HG03175 (cell line): Measurements from ENCODE around the gene PLTP.
A peak's percentile ranks its signal among the peaks of the same experiment; 100 is the strongest.

Experiments
- ATAC-seq: cut with Tn5 transposase; IDR thresholded peaks from one replicate; pipeline ENCODE4 v1.9.1; 2021; ENCODE audit warnings: mild to moderate bottlenecking, moderate library complexity; ENCODE audit not compliant: unreplicated experiment

PLTP gene

DNA sequence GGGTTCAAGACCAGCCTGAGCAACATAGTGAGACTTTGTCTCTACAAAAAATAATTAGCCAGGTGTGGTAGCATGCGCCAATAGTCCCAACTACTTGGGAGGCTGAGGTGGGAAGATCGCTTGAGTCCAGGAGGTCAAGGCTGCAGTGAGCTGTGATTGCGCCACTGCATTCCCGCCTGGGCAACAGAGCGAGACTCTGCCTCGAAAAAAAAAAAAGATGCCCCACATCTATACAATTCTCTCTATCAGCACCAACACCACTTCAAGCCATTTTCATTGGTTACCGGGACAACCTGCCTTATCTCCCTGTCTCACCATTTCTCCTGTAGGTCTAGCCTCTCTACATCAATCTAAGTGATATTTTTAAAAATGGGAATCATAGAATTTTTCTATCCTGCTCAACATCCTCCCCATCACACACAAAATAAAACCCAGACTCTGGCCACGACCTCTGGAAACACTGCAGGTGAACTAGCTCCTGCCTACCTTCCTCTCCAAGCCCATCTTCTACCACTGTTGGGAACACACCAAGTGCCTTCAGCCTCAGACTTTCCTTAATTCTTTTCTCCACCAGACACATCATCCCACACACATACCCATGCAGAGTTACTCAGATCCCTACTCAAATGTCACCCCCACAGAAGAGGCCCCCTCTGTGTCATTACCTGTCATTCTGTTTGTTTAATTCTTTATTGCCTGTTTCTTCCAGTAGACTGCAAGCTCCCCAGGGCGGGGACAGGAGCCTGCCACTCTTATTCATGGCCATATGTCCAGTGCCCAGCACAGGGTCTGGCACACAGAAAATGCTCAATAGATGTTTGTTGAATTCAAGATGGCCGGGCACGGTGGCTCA lies 9.6 kb upstream of the PLTP start:
- ATAC-seq, result no peak

DNA sequence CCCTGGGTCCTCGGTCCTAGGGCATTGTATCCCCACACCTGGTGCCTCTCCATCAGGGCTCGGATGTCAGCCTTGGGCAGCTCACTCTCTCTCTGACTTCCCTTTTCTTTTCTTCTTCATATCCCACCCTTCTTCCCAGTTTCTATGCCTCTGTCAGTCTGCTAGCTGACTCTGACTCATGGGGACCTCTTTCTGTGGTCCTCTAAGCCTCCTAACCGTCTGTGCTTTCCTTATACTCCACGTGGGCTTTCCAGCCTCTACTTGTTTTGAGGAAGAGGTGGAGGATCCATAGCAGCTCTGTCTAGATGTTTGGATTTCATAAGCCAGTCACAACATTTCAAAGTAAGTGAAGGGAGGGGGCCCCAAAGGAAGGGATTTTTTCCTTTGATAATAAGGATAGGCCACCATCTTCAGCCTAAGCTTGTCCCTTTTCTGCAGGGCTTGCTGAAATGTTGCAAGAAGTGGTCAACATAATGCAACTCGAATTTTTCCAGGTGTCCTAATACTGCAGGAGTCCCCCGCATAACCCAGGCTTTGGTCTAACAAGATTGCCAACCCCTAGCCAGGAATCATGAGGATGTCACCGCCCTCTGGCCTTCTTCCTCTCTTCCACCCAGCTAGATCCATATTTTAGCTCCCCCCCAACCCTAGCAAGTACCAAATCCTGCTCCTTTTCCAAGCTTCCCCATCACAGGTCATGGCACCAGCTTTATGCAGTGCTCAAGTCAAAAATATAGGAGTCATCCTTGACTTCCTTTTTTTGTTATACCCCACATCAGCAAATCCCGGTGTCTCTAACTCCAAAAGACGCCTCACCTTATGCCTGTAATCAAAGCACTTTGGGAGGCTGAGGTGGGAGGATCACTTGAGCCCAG lies 8.7 kb upstream of the PLTP start:
- ATAC-seq, result no peak

DNA sequence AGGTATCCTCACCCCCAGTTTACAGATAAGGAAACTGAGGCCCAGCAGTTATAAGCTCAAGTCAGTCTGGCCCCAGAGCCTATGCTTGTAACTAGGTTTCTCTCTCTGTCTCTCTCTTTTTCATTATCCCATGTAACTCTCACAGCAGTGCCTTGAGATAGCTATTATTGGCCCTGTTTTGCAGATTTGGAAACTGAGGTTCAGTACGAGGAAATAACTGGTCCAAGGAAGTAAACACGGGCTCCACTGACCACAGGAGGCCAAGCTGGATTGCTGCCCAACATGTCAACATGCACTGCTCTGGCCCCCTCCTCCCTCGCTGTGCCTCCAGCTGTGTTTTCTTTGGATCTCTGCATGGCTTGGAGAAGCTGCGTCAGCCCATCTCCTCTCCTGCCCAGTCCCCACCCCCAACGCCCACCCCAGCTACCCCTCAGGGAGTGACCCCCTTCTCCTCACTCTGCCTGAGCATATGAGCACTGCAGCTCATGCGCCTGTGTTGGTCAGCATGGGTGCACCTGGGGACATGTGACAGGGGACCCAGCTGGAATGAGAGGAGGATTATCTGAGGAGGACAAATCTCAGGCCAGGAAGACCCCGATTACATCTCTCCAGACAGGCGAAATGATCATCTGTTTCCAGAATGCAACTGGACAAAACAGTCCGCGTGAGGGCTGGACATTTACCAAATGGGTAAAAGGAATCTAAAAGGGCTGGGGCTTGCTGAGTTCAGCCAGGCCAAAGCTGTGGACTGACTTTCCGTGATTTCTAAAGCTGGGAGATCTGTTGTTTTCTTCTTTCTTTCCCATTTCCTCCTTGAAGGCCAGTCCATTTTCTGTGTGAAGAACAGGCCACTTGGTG lies 7.8 kb upstream of the PLTP start:
- no peak for ATAC-seq

DNA sequence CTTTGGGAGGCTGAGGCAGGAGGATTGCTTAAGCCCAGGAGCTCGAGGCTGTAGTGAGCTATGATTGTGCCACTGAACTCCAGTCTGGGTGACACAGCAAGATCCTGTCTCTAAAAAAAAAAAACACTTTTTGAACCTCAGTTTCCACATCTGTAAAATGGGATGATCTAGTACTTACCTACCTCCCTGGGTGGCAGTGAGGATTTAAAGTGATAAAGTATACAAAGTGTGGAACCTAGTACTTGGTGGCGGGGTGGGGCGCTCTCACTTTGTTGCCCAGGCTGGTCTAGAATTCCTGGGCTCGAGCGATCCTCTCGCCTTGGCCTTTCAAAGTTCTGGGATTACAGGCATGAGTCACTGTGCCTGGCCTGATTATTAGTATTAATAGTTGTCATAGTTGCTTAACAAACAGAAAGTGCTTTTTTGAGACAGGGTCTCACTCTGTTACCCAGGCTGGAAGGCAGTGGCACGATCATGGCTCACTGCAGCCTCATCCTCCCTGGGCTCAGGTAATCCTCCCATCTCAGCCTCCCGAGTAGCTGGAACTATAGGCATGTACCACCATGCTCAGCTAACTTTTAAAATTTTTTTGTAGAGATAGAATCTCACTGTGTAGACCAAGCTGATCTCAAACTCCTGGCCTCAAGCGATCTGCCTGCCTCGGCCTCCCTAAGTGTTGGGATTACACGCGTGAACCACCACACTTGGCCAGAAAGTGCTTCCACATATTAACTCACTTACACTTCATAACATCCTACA lies 7.0 kb upstream of the PLTP start:
- no peak for ATAC-seq

DNA sequence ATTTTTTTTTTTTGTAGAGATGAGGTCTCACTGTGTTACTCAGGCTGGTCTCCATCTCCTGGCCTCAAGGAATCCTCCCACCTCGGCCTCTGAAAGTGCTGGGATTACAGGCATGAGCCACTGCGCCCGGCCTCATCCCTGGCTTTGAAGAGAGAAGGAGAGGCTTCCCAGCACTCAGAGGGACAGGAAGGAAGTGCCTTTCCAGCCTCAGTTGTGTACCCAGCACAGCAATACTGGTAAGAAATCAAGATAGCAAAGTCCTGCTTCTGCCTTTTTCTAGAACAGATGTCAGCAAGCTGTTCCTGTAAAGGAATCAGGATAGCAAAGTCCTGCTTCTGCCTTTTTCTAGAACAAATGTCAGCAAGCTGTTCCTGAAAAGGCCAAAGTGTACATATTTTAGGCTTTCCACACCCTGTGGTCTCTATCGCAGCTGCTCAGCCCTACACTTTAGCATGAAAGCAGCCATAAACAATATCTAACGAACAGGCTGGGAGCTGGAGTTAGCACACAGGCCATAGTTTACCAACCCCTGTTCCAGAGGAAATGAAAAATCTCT lies 6.3 kb upstream of the PLTP start:
- ATAC-seq, result no peak

DNA sequence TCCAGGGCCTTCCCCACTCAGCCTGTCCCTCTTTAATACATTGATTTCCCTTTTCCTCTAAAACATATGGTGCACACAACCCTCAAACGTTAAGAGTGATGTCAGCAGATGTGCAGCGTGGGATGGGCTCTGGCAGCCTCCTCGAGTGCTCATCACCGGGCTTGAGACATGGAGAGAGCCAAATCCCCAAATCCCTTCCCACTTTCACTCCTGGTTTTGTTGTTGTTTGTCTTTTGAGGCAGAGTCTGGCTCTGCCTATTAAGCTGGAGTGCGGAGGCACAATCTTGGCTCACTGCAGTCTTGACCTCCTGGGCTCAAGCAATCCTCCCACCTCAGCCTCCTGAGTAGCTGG lies 5.8 kb upstream of the PLTP start:
- no peak for ATAC-seq

DNA sequence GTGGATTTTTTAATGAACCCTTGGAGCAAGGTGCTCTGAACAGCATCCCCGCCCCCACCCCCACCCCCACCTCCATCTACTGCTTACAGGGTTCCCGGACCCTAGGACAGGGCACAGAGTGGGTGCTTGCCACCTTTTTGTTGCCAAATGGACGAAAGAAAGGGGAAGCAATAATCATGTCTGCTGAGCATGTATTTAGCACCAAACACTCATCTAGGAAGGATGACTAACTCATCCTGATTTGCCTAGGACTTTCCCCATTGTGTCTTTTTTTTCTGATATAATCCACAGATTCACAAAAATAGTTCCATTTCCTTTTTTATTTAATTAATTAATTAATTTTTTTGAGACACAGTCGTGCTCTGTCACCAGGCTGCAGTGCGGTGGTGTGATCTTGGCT lies 1.2 kb upstream of the PLTP start:
- no peak for ATAC-seq

DNA sequence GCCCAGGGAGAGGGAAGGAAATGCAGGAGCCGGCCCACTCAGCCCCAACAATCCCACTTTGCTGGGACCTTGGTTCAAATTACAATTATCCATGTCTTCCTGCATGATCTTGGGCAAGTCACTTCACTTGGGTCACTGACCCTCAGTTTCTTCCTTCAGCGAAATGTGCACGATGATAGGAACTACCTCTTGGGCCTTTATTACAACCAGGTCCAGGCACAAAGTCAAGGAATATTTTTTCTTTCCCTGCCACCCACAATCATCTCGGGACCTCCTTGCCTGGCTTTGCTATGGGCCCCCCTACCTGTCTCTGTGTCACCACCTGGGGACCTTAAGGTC lies 358 bp upstream of the PLTP start:
- no peak for ATAC-seq

DNA sequence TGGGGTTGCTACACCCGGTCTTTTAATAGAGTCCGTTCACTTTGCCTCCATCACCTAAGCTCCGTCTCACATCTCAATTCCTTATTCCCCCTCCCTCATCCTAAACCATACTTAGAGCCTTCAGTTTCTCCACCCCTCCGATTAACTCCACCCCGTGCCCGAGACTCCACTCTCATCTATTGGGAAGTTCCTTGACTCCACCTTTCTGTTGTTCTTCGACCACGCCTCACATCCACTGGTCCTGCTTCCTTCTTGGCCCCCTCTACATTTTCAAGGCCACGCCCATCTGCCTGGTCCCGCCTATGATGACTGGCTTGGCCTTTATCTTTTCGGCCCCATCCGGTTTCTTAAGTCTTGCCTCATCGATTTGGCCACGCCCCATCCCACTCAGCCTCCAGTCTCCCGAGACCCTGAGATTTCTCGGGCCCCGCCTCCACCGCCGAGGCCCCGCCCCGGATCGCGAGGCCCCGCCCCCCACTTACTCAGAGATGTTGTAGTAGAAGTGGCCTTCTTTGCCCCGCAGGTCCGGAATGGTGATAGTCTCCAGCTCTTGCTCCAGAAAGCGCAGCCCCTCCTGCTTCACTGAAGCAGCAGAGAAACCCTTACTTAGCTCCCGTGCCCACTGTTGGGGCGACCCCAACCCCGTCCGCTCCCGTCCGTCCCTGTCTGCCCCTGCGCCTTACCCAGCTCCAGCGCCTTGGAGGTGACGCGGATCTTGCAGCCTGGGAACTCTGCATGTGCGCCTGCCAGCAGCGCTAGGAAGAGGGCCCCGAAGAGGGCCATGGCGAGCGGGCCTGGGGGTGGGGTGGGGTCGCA lies 1.1 kb downstream of the PLTP start:
- ATAC-seq, result peak; percentile 90

DNA sequence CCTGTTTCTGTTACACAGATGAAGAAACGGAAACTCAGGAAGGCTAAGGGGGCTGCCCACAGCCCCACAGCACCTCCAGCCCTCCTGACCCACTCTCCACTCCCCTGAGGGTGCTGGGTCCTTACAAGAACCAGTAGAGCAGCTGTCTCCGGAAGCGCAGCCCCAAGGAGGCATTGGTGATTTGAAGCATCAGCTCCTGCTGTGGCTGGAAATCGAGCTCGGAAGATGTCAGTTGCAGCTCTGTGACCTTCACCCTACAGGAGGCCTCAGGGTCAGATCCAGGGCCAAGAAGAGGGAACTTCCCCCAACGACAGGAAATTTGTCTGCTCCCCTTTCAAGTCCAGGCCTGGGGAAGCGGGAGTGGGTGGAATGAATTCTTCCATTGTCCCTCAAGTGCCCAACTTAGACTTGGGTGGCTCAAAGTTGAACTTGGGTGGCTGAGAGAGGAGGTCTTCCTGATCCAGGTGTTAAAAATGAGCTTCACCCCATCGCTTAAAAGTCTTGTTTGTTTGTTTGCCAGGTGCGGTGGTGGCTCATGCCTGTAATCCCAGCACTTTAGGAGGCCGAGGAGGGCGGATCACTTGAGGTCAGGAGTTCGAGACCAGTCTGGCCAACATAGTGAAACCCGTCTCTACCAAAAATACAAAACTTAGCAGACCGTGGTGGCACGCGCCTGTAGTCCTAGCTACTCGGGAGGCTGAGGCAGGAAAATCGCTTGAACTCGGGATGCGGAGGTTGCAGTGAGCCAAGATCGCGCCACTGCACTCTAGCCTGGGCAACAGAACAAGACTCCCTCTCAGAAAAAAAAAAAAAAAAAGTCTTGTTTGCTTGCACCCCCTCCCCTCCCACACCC lies 1.9 kb downstream of the PLTP start:
- no peak for ATAC-seq

DNA sequence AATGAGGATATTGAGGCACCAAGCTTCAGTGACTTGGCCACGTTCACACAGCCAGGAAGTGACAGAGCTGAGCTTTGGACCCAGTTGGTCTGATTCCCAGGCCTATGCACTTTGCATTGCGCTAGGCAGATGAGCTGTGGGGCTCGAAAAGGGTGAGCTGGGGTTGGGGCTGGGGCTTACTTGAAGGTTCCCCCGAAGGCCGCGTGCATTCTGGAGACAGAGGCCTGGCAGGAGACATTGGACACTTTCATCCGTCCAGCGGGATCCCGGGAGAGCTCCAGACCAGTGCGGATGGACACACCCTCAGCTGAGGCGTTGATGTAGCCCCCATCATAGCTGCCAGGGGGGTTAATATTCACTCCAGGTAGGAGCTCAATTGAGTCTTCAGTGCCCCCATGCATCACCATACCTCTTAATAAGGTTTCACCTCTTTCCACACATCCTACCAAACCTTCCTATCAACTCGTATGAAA lies 2.6 kb downstream of the PLTP start:
- no peak for ATAC-seq

DNA sequence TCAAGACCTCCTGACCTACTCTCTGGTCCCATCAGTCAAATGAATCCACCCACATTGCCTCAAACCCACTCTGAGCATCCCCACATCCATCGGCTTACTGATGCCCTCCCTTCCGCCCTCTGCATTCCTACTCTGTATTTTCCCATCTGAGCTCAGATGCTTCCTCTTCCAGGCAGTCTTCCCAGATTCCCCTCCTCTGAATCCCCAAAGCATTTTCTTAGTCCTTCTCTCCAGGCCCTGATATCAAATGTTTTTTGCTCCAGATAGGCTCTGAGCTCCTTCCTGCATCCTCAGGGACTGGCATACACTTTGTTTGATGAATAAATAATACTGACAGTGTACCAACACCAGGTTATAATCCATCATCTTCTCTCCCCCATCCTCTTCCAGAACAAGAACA lies 3.9 kb downstream of the PLTP start:
- no peak for ATAC-seq

DNA sequence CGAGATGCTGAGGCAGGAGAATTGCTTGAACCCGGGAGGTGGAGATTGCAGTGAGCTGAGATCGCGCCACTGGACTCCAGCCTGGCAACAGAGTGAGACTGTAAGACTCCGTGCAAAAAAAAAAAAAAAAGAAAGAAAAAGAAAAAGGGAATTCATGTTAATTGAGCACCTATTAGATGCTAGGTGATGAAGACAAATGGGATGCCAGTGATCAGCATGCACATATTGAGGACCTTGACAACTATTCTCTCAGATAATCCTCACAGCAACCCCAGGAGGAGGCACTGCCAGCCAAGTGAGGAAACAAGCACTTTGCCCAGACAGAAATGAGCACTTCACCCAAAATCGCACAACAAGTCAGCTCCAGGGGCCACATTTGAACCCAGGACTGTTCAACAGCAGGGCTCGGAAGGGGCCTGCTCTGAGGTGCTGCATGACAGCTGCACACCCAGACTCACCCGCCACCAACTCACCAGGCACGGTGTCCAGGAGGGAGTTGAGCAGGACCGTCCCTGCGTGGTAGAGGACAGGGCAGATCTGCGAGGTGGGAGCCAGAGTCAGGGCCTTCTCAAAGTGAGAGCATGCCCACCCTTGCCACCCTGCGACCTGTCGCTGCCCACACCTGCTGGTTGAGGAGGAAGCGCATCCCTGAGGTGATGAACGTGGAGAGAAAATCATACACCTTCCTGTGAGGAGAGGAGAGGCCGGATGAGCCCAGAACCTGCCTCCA lies 4.6 kb downstream of the PLTP start:
- no peak for ATAC-seq

DNA sequence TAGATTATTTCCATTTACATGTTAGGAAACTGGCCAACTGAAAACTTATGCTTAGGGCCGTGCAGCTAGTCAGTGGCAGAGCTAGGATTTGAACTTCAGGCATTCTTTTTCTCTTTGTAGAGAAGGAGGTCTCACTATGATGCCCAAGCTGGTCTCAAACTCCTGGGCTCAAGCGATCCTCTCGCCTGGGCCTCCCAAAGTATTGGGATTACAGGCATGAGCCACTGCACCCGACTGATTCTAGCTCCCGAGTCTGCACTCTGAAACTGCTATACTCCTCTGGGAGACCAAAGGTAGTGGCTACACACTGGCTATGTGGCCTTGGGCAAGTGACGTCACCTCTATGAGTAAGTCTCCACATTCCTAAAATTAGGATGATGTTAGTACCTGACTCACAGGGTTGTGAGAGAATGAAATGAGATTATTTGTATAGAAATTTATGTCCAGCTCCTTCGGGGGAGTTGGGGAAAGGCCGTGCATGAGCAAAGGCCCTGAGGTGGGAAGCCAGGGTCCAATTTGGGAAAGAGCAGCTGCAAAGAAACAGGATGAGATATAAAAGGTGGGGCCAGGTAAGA lies 6.4 kb downstream of the PLTP start:
- ATAC-seq, result no peak

DNA sequence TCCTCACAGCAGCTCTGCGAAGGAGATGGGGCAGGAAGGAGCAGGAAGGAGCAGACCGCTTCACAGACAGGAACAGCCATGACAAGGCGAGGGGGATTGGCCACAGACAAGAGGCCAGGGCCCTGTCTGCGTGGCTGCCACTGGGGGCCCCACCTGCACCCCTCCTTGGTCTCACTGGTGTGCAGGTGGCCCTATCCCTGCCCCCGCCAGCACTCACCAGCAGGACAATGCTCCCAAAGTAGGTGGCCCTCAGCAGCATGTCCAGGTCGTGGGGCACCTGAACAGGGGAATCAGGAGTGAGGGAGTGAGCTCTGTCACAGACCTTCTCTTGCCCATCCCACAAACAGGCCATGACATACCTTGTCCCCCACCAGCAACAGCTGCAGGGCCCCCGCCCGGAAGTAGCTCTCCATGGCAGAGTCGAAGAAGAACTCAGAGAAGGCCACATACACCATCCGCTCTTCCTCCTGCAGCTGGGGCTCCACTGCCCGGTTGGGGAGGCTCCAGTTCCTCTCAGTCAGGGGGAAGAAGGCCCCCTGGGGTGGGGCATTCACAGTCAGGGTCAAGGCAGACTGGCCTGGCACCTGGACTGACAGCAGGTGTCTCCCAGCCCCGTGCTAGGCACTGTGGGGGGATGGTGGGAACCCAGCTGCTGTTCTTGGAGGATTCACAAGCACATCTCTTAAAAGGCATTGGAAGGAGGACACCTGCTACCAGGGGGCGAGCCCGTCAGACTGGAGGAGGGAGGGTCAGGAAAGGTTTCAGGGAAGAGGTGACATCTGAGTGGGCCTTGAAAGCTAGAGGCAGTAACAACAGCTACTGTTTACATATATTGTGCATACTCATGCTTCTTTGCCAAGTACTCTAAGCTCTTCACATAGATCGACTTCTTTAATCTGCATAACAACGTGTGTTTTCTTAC lies 7.1 kb downstream of the PLTP start:
- ATAC-seq, result no peak

DNA sequence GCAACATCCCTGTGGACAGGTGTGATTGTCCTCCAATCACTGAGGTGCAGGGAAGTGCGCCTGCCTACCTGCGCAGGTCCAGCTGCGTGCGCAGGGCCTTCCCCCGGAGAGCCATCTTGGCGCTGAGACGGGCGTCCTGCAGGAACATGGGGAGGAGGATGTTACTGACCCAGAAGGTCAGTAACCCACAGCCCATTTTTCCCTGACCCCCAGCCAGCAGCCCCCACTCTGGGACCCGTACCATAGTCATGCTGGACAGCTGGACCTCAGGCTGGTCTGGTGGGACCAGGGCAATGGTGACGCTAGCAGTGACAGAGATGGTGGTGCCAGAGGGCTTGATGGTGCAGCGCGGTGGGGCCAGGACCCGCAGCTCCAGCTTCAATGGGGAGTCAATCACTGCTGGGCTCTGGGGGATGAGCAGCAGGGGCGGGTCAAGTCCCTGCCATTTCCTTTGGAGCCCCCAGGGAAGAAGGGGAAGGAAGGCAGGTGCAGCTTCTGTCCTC lies 9.7 kb downstream of the PLTP start:
- ATAC-seq, result no peak
